HG03565 (cell line): ENCODE results near the gene RNF167.

Experiments used
- ATAC-seq: cut with Tn5 transposase; IDR thresholded peaks from one replicate; pipeline ENCODE4 v1.9.1; 2021; ENCODE audit warnings: mild to moderate bottlenecking, moderate library complexity; ENCODE audit not compliant: unreplicated experiment

The RNF167 gene

DNA sequence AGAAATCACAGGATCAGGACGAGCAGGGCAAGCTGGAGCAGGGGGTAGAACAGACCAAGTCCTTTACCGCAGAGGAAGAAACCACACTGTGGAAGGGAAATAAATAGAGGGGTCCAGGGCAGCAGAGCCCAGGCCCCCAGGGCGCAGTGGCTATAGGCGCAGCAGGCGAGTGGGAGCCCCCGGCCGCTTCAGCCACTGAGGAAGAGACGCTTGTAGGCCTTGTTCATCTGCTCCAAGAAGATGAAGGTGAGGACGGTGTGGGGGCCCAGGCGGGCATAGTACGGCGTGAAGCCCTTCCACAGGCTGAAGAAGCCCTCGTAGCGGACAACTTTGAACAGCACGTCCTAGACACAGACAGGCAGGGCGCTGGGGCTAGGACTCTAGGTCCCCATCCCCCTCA is 2.5 kb upstream of the RNF167 start:
- ATAC-seq = no peak

GRCh38 chr17:4938069-4938491 is 2.0 kb upstream of the RNF167 start:
- no peak for ATAC-seq

DNA sequence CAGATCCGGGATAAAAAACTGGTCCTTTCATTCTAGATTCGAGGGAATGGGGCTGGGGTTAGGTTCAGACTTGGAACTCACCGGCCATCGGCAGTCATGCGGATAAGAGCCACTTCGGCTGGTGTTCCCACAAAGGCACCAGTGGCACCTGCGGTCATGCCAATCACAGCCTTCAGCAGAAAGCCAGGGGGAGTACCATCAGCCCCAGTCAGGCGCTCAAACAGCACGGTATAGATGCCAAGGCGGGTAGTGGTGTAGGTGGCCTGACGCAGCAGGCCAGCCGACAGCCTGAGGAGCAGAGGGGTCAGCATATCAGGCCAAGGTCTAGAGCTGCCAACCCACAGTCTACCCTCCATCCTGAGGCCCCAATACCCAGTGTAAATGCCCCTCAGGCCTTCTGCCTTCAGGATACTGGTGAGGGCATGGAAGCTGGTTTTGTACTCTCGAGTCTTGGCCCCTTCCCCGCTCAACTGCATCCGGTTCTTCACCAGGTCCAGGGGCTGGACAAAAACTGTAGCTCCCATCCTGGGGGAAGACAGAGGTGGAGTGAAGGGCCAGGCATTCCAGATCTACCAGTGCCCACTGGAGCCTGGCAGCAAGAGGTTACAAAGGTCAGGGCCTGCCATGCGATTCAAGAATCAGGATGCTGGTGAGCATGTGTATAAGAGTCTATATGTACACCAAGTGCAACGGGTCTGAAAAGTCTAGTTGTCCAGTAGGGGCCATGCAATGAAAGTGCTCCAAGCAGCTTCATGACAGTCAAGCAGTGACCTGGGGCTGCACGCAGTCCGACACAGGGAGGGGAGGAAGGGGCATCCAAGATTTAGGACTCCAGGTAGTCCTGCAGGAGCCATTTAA is 1.2 kb upstream of the RNF167 start:
- no peak for ATAC-seq

GRCh38 chr17:4939546-4939795 is 597 bp upstream of the RNF167 start:
- no peak for ATAC-seq

GRCh38 chr17:4940555-4941318 is 669 bp downstream of the RNF167 start:
- no peak for ATAC-seq

GRCh38 chr17:4941319-4941610 is 1.2 kb downstream of the RNF167 start:
- no peak for ATAC-seq

- no peak for ATAC-seq
These were observed 2.9 kb downstream of the RNF167 start for GRCh38 chr17:4942760-4943508.

DNA sequence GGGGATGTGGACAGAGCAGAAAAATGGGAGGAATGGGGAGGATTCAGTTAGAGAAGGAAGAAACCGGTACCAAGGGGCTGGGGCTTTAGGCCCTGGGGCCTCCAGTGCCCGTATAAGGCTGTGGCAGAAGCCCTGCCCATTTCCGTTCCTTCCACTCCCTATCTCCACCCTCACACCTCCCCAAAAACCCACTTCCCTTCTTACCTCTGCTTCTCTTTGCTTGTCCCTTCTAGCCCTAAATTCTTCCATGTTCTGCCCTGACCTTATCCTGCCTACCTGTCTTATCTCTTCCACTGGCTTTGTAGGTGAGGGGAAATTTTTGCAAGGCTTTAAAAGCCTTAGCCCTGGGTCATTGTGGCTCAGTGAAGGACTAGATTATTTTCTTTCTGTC is 4.1 kb downstream of the RNF167 start:
- ATAC-seq = no peak

DNA sequence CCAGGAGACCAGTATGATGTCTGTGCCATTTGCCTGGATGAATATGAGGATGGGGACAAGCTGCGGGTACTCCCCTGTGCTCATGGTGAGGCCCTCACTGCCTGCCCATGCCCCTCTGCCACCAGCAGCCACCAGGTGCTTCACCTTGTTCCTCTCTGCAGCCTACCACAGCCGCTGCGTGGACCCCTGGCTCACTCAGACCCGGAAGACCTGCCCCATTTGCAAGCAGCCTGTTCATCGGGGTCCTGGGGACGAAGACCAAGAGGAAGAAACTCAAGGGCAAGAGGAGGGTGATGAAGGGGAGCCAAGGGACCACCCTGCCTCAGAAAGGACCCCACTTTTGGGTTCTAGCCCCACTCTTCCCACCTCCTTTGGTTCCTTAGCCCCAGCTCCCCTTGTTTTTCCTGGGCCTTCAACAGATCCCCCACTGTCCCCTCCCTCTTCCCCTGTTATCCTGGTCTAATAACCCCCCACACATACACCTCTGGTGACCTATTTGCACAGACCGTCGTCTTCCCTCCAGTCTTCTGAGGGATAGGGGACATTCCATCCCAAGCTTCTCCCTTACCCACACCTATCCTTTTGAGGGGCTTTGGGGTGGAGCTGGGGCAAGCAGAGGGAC is 4.6 kb downstream of the RNF167 start:
- no peak for ATAC-seq

- ATAC-seq = no peak
These were observed 5.3 kb downstream of the RNF167 start for GRCh38 chr17:4945176-4945943.

GRCh38 chr17:4945944-4946280 is 5.8 kb downstream of the RNF167 start:
- no peak for ATAC-seq

GRCh38 chr17:4946312-4946976 is 6.4 kb downstream of the RNF167 start:
- ATAC-seq = no peak

- no peak for ATAC-seq
These were observed 6.9 kb downstream of the RNF167 start for GRCh38 chr17:4947010-4947410.

- no peak for ATAC-seq
These were observed 7.5 kb downstream of the RNF167 start for GRCh38 chr17:4947411-4948165.

GRCh38 chr17:4948166-4948930 is 8.3 kb downstream of the RNF167 start, which contains the start of gene PFN1:
TSS of gene PFN1 (minus strand) at chr17:4948530. CDS start at chr17:4948394, 136 bp downstream.
- no peak for ATAC-seq

DNA sequence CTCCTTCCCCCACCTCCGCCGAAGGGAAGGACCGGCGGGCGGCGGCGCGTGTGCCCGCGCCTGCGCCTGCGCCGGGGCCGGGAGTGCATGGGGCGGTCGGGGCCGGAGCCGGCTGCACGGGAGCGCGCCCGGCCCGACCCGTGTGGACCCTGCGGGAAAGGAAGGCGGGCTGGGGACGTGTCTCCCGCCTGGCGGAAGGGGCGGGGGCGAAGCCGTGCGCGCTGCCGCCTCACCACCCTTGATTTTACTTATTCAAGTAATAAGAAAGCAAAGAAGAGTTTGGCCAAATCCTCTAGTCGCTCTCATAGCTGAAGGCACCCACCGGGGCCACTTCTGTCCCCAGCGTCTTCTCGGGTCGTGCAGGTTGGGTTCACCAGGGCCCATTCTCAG is 8.9 kb downstream of the RNF167 start:
- no peak for ATAC-seq

DNA sequence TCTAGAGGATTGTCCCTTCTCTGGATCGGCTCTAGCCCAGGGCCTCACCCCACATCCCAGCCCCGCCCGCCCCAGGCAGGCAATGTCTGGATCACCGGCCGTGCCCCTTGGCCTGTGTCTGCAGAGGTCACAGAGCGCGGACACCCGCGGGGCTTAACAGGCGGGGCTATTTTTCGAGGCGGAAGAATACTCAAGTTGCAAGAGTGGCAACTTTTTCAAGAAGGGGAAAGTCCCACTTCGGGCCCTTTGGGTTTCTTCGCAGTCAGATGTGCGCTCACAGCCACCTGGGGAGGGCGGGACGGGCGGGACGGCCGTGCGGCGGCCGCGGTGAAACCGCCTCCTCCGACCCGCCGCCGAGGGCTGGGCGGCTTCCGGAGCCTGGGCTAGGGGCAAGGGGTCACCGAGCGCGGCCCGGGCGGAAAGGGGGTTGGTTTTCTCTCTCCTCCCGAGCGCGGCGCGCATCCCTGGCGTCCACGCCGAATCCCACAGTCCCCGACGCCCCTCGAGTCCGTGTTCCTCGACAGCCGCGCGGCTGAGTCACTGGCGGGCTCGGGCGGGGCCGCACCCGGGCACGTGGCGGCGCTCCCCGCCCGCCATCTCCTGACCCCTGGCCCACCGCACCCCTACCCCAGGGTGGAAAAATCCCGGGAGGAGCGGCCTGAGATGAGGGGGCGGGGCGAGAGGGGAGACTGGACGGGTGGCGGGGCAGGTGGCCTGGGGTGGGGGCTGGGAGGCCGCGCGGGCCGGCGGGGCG is 9.4 kb downstream of the RNF167 start:
- ATAC-seq = no peak

DNA sequence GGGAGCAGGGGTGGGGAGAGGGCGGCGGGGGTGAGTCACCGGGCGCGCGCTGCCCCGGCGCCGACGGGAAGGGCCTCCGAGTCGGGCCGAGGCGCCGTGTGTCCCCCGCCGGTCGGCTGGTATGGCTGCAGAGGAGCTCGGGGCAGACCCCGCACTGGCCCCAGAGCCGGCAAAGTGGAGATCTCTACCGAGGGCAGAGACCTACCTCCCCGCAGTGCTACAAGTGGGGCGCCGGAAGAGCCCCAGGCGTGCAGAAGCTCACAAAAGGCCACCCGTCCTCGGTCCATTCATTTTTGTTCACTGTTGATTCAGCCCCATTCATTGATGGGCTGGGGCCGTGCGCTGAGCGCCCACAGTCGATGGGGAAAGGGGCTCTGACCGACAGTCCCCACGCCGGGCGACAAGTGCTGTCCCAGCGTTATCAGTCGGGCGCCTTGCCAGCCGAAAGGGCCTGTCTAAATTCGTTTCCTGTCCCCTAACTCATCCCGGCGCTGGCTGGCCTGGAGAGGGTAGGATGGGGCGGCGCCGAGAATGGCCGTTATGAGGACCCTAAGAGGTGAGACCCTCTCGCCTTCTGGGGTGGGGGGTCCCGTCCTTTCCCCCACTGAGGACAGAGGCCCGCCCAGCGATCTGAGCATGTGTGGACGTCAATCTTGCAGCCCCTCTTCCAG is 10.1 kb downstream of the RNF167 start:
- ATAC-seq = no peak
